ENCODE results near the gene GALNT2.

GRCh38 chr1:230139741-230140140 lies 72.7 kb downstream of the GALNT2 start:
- TF ChIP-seq ZFP3 (CRISPR knock-in tag; IDR thresholded peaks at IDR 0.05) (no peak), ZNF565 (CRISPR knock-in tag; conservative IDR thresholded peaks at IDR 0.05; ENCODE audit: low read depth) (no peak), TCF4 (CRISPR knock-in tag; IDR thresholded peaks at IDR 0.05; ENCODE audit: borderline replicate concordance) (no peak), GLIS3 (CRISPR knock-in tag; IDR thresholded peaks at IDR 0.05) (no peak), CSRNP3 (CRISPR knock-in tag; IDR thresholded peaks at IDR 0.05) (no peak), PATZ1 (CRISPR knock-in tag; IDR thresholded peaks at IDR 0.05; ENCODE audit: borderline replicate concordance) (no peak), CREB5 (CRISPR knock-in tag; IDR thresholded peaks at IDR 0.05; ENCODE audit: low read depth) (no peak), ESRRG (CRISPR knock-in tag; IDR thresholded peaks at IDR 0.05) (no peak), TSHZ2 (CRISPR knock-in tag; IDR thresholded peaks at IDR 0.05) (no peak)
